H54 (cell line): ENCODE results near the gene MAGI1.
"Not testable (repeated sequence)": the region's sequence is repeated elsewhere in the genome, so short reads cannot be mapped to it uniquely, and the experiment has no call there.

Experiments
- DNase-seq: peaks from one replicate; pipeline ENCODE4 v3.0.0; 2011; ENCODE audit warnings: low spot score, mixed read lengths; ENCODE audit not compliant: insufficient read length
- FAIRE-seq: peaks from 3 replicates; lab custom pipeline; 2011; peaks lifted over from hg19 to GRCh38; lab: Jason Lieb, UNC
- POLR2A ChIP-seq: IDR thresholded peaks from 2 replicates; pipeline ENCODE4 v1.6.1; 2011; ENCODE audit warnings: low read depth, mild to moderate bottlenecking, low read length

MAGI1 gene

DNA sequence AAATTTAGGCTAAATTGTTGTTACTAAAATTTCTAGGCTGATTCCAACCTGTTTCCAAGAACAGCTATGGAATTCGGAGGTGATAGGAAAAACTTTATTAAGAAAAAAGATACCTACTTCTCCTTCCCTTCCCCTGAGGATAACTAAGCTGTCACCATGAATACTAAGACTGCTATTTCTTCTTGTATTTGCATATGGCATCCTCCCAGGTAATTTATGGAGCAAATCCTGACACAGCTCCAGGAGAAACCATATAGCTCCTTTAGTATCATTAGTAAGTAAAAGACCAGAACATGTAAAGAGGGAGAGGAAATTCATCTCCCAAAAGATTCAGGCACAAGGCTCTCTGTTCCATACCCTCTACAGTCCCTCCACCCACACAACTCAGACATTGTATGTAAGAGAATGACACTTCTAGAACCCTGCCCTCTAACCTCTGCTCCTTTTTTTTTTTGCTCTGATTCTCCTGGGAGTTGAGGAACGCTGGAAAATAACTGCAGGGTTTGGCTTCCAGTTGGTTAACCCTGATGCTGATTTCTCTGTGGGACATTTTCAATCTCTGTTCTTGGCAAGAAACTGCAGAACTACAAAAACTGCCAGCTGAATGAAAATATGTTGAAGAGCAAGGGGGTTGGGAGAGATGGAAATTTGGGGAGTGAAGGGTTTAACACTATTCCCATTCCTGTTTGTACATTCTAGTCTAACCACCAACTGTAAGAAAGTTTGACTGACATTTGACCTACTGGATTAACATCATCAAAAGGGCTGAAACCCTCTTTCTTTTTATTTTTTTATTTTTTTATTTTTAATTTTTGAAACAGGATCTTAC is 14.2 kb upstream of the MAGI1 start:
- FAIRE-seq, result no peak
- no peak for DNase-seq
- TF ChIP-seq POLR2A, result no peak

GRCh38 chr3:66050821-66051220 is 12.1 kb upstream of the MAGI1 start:
- no peak for FAIRE-seq
- TF ChIP-seq POLR2A, result no peak
- no peak for DNase-seq

GRCh38 chr3:66048051-66048395 is 9.3 kb upstream of the MAGI1 start:
- DNase-seq (no peak), FAIRE-seq (no peak)
- TF ChIP-seq POLR2A, result no peak

- FAIRE-seq, result peak; percentile 48
- TF ChIP-seq POLR2A, result no peak
- DNase-seq, result no peak
Observed at GRCh38 chr3:66047311-66048050, 8.8 kb upstream of the MAGI1 start.

GRCh38 chr3:66046321-66046720 is 7.6 kb upstream of the MAGI1 start:
- not testable (repeated sequence) for DNase-seq, FAIRE-seq

DNA sequence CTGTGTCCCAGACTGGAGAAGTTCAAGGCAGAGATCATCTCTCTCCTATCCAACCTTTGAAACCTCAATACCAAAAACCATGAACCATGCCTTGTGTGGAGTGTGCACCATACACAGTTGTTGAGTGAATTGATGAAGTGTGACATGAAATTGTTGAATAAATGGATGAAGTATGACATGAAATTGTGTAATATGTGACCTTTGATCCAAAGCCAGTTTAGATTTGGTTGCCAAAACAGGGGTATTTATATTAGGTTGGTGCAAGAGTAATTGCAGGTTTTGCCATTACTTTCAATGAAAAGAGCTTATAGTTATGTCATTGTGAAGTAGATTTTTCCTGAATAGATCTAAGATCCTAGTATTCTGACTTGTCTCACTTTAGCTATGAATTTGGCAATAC is 3.1 kb upstream of the MAGI1 start:
- no peak for TF ChIP-seq POLR2A
- no peak for DNase-seq
- no peak for FAIRE-seq

DNA sequence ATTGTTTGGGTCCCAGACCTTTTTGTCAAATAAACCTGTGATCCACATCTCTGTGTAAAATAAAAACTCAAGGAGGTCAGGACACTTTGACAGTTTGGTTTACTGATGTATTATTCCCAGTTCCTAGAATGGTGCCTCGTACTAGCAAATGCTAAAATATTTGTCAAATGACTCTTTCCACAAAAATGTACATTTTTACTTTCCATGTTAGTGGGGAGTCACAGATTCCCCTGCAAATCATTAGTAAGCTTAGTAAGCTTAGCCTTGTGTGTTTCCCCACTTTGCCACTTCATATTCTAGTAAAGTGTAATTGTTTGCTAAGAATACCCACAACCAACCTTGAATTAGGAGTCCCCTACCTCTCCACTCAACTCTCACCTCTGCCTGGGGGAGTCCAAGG is 2.4 kb upstream of the MAGI1 start:
- no peak for FAIRE-seq
- DNase-seq, result no peak
- TF ChIP-seq POLR2A, result no peak

GRCh38 chr3:66039590-66039887 is 821 bp upstream of the MAGI1 start:
- FAIRE-seq (no peak), DNase-seq (peak; percentile 42)
- no peak for TF ChIP-seq POLR2A

DNA sequence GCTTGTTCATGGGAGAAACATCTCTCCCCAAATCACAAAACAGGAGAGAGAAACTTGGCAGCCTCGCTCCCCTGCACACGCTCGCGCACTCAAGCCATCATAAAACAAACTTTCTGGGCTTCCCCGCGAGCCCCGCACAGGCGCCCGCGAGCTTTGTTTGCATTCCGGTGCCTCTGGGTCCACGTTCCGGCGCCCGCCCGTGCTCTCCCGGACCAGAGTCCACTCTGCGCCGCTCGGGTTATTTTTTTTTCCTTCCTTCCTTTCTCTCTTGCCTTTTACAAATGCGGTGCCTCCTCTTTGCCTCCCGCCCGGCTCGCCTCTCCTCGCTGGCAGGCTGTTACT is 363 bp downstream of the MAGI1 start:
- no peak for FAIRE-seq
- no peak for TF ChIP-seq POLR2A
- no peak for DNase-seq

DNA sequence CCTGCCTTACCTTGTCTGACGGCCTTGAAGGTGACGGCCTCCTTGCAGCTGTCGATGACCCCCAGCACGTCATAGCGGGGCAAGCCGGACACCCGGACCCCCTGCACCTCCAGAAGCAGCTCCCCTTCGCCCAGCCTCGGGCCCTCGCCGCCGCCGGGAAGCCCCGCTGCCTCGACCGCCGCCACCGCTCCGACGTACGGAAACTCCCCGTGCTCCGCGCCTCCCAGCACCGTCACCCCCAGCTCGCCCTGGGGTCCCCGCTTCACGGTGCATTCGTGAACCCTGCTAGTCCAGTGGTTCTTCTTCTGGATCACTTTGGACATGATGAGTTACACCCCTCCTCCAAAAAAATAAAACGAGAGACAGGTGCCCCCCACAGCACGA is 740 bp downstream of the MAGI1 start:
- FAIRE-seq, result no peak
- DNase-seq, result no peak
- no peak for TF ChIP-seq POLR2A

DNA sequence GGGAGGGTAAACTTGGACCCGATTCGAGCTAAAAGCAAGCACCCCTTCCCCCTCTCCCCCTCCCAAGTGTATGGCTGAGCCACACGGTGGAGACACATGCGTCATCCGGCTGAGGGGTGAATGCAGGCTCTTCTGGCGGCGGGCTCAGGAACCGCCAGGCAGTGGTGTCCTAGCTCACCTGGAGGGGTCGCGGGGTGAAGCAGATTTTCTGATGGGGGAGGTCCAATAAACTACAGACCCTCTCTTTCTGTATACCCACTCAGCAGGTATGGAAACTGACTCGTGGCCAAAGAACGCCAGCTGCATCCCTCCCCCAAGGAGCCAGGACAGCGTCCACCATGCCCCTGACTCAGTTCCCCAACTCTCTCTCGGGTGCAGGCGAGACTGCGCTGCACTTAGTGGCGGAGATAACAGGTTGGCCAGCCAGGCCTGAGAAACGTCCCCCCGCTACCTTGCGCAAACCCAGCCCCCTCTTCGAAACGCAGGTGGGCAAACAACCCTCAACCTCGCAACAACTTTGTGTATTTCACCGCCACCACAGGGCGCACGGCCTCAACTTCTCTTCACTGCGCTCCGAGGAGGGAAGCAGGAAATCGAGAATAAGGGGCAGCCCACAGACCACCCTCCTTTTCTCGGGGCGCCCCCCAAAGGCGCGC is 1.3 kb downstream of the MAGI1 start:
- no peak for TF ChIP-seq POLR2A
- DNase-seq (peak; percentile 44), FAIRE-seq (no peak)

GRCh38 chr3:66036586-66037148 is 2.1 kb downstream of the MAGI1 start:
- no peak for TF ChIP-seq POLR2A
- DNase-seq (no peak), FAIRE-seq (no peak)

DNA sequence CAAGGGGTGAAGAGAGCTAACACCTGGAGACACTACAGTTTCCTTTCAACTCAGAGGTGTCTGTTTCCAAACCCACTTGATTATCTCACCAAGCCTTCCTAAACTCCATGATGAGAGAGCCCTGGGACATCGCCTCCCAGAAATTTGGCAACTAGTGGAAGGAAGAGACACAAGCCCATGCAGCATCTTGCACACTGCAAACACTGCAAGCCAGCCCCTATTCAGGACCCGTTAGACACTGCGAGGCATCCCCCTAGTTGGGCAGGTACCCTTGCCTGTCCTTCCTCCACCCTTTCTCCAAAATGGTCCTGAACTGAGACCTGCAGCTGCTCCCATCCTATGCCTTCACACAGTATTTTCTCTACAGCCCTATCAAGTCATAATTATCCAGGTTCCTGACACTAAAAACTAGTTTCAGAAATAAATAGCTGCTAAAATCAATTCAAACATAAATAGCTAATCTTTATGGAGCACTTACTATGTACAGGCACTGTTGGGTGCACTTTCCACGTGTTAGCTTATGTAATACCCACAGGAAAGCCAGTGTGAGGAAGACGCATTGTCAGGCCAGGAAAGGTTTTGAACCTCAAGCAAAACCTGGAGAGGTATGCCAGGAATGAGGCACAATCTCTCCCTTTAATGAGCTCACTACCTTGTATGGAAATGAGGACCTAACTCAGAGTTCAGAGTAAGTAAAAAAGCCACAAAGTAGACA is 2.8 kb downstream of the MAGI1 start:
- DNase-seq (no peak), FAIRE-seq (no peak)
- no peak for TF ChIP-seq POLR2A
